GM23248 (cell line): ENCODE data around the gene HBM. TPM values are rescaled to one million over a fixed set of nuclear protein-coding genes. Genes with fewer than 3 reads are reported as not detected.

ENCODE experiments used
- DNase-seq: peaks from one replicate; pipeline ENCODE4 v3.0.0-alpha.2; 2015
- H2AFZ ChIP-seq: fragments of 200-600 bp; sonication (generic); 2 replicates; pipeline ENCODE4 v1.6.1; 2016; ENCODE audit warnings: antibody characterized with exemption
- H3F3A ChIP-seq: fragments of 200-600 bp; sonication (generic); 2 replicates; pipeline ENCODE4 v1.6.1; 2016; ENCODE audit warnings: mild to moderate bottlenecking, antibody characterized with exemption, mixed run types; ENCODE audit not compliant: insufficient read depth
- H3K27ac ChIP-seq: fragments of 200-600 bp; sonication (generic); 2 replicates; pipeline ENCODE4 v1.5.1; 2016; ENCODE audit warnings: mild to moderate bottlenecking
- H3K27me3 ChIP-seq: fragments of 200-600 bp; sonication (generic); replicated peaks from 2 replicates; pipeline ENCODE4 v1.6.1; 2016; ENCODE audit warnings: mild to moderate bottlenecking; ENCODE audit not compliant: insufficient read depth
- H3K36me3 ChIP-seq: fragments of 200-600 bp; sonication (generic); 2 replicates; pipeline ENCODE4 v1.6.1; 2016; ENCODE audit warnings: low read depth, mild to moderate bottlenecking
- H3K4me1 ChIP-seq: fragments of 200-600 bp; sonication (generic); 2 replicates; pipeline ENCODE4 v1.6.1; 2016; ENCODE audit warnings: mild to moderate bottlenecking; ENCODE audit not compliant: insufficient read depth
- H3K4me2 ChIP-seq: fragments of 200-600 bp; sonication (generic); one replicate; pipeline ENCODE4 v1.6.1; 2016; ENCODE audit warnings: mild to moderate bottlenecking; ENCODE audit not compliant: unreplicated experiment
- H3K4me3 ChIP-seq: fragments of 200-600 bp; sonication (generic); 2 replicates; pipeline ENCODE4 v1.5.1; 2016; ENCODE audit warnings: mild to moderate bottlenecking
- H3K79me2 ChIP-seq: fragments of 200-600 bp; sonication (generic); 2 replicates; pipeline ENCODE4 v1.6.1; 2016; ENCODE audit warnings: mild to moderate bottlenecking; ENCODE audit not compliant: insufficient read depth
- H3K9ac ChIP-seq: fragments of 200-600 bp; sonication (generic); 2 replicates; pipeline ENCODE4 v1.6.1; 2016; ENCODE audit warnings: mild to moderate bottlenecking
- H3K9me2 ChIP-seq: fragments of 200-600 bp; sonication (generic); 2 replicates; pipeline ENCODE4 v1.6.1; 2016; ENCODE audit warnings: mixed run types, mild to moderate bottlenecking, moderate library complexity; ENCODE audit not compliant: insufficient read depth
- H3K9me3 ChIP-seq: fragments of 200-600 bp; sonication (generic); one replicate; pipeline ENCODE4 v1.6.1; 2017; ENCODE audit warnings: low read depth
- H4K20me1 ChIP-seq: fragments of 200-600 bp; sonication (generic); 2 replicates; pipeline ENCODE4 v1.6.0; 2016; ENCODE audit not compliant: insufficient read depth
- EZH2 ChIP-seq: fragments of 200-600 bp; sonication (generic); IDR thresholded peaks from 2 replicates; pipeline ENCODE4 v1.6.1; 2018; ENCODE audit warnings: antibody characterized with exemption, mild to moderate bottlenecking; ENCODE audit not compliant: insufficient read depth, poor library complexity, severe bottlenecking
- EZH2phosphoT487 ChIP-seq: fragments of 200-600 bp; sonication (generic); IDR thresholded peaks from 2 replicates; pipeline ENCODE4 v1.6.1; 2018; ENCODE audit warnings: antibody characterized with exemption, moderate library complexity, mild to moderate bottlenecking, low read depth; ENCODE audit not compliant: insufficient read depth
- WGBS, 2 experiments: methylation state at CpG; one replicate each; pipeline ENCODE4 v1.1.6; 2015 to 2017; ENCODE audit warnings: low lambda C conversion rate in 2 of 2, low coverage in 1 of 2; ENCODE audit errors: missing lambda C conversion rate in 2 of 2; 5-methylcytosine and 5-hydroxymethylcytosine counted together
- in situ Hi-C: fragments of 300-500 bp; cut with MboI; formaldehyde crosslinking; loops from 2 replicates; pipeline ENCODE4 v1.15.0; 2020
- polyA plus RNA-seq: library from polyadenylated mRNA; unstranded; fragments of >200 nt; fragmentation: Nextera tagmentation; extraction: Ambion mirVana; gene quantifications from 2 replicates; pipeline ENCODE4 v1.2.1, GENCODE V29; 2016
- total RNA-seq: library from RNA; depleted of rRNA; stranded (reverse); fragments of >200 nt; shearing (Covaris generic); gene quantifications from 2 replicates; pipeline ENCODE4 v1.2.3, GENCODE V29; 2014

HBM gene
- total and polyA plus RNA-seq, 2 experiments from 2014 or later, result not detected

DNA sequence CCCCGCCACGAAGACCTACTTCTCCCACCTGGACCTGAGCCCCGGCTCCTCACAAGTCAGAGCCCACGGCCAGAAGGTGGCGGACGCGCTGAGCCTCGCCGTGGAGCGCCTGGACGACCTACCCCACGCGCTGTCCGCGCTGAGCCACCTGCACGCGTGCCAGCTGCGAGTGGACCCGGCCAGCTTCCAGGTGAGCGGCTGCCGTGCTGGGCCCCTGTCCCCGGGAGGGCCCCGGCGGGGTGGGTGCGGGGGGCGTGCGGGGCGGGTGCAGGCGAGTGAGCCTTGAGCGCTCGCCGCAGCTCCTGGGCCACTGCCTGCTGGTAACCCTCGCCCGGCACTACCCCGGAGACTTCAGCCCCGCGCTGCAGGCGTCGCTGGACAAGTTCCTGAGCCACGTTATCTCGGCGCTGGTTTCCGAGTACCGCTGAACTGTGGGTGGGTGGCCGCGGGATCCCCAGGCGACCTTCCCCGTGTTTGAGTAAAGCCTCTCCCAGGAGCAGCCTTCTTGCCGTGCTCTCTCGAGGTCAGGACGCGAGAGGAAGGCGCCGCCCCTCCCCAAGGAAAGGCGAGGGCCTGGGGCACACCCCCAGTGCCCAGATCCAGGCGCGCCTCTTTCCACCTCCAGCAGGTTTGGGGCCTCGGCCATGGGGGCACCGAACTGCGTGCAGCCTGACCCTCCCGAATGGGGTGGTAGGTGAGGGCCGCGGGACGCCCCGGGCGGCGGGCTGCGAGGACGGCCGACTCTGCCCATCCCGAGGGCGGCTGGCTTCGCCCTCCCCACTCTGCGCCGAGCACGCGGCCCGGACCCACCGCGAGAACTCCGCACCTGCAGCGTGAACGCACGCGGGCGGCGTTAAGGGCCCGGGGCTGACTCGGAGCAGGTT, 15.1 kb downstream of the HBM start:
- Histone ChIP-seq H3K9me3 (no peaks in the 10 kb centered on the region), H3K4me1 (no peaks in the 10 kb centered on the region), H3K4me3 (peak overlapping the region; percentile 56), H3K4me2 (peak overlapping the region; percentile 67), H2AFZ (no peak overlapping the region), H3K9me2 (no peaks in the 10 kb centered on the region), H3K9ac (no peak overlapping the region), H3K27me3 (peaks cover 30% of the 10 kb centered on the region), H3F3A (peaks cover 11% of the 10 kb centered on the region), H4K20me1 (no peaks in the 10 kb centered on the region), H3K36me3 (no peaks in the 10 kb centered on the region), H3K27ac (no peak overlapping the region), H3K79me2 (no peaks in the 10 kb centered on the region)
- 3% methylated on average over 61 to 66 of the region's 89 CpGs for WGBS, 2 experiments
- DNase-seq, result peak; percentile 81
- TF ChIP-seq EZH2phosphoT487 (no peak), EZH2 (no peak)
- in situ Hi-C loops, result loop anchor here (5.0 kb wide), 1 partner anchor 74 kb away; no protein-coding TSS in a partner anchor

DNA sequence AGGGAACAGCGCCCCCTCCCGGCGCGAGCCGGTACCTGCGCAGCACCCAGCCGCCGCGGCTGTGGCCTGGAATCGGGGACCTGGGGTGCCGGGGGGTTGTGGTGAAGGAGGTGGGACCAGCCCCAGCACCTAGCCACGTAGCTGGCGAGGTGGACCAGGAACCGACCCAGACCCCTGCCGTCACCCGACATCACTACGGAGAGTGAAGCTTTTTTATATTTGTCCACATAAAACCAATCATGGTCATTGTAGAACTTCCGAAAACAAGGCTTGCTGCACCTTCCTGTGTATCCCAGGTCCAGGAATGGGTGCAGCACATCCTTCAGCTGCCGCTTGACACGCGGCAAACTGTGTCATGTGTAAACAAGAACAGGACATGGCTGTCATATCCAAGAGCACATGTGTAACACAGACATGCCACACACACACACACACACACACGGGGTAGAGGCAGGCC, 15.8 kb downstream of the HBM start:
- H3K4me1 ChIP-seq, result no peaks in the 10 kb centered on the region
- TF ChIP-seq EZH2phosphoT487 (no peak), EZH2 (no peak)
- H3K27ac ChIP-seq, result no peak overlapping the region
- H3K9me2 ChIP-seq, result no peaks in the 10 kb centered on the region
- WGBS, 2 experiments, result 1% methylated on average over 21 to 22 of the region's 22 CpGs
- no peaks in the 10 kb centered on the region for H3K79me2 ChIP-seq
- no peak overlapping the region for H3K9ac ChIP-seq
- peak; percentile 37 for DNase-seq
- H3K9me3 ChIP-seq, result no peaks in the 10 kb centered on the region
- H3K4me2 ChIP-seq, result no peak overlapping the region
- peaks cover 11% of the 10 kb centered on the region for H3F3A ChIP-seq
- H3K27me3 ChIP-seq, result peaks cover 30% of the 10 kb centered on the region
- in situ Hi-C loops, result loop anchor here (5.0 kb wide), 1 partner anchor 74 kb away; no protein-coding TSS in a partner anchor
- no peak overlapping the region for H2AFZ ChIP-seq
- H3K36me3 ChIP-seq, result no peaks in the 10 kb centered on the region
- H3K4me3 ChIP-seq, result peak overlapping the region; percentile 56; the same call in 1 of the 2 replicates
- no peaks in the 10 kb centered on the region for H4K20me1 ChIP-seq

DNA sequence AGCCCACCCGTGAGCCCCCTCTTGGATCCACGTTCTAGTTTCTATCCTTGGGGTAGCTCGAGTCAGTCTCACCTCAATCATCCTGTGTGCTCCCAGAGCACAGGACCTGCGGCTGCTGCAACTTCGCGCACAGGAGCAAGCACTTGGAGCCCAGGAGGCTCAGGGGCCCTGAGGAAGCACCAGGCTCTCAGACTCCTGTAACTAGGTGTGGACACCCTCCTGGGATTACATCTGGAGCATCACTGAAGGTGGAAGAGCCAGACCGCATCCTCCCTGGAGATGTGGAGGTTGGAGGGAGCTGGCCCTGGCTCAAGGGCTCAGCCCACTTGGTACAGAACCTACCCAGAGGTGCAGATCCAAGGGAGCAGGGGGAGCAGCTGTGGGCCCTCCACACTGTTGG, 17.2 kb downstream of the HBM start:
- TF ChIP-seq EZH2phosphoT487 (no peak), EZH2 (no peak)
- no peak overlapping the region for H3K4me2 ChIP-seq
- H3K9me3 ChIP-seq, result no peaks in the 10 kb centered on the region
- H3K79me2 ChIP-seq, result no peaks in the 10 kb centered on the region
- H3K27ac ChIP-seq, result no peak overlapping the region
- no peak overlapping the region for H3K4me3 ChIP-seq
- no peaks in the 10 kb centered on the region for H4K20me1 ChIP-seq
- DNase-seq, result no peak
- H3K4me1 ChIP-seq, result no peaks in the 10 kb centered on the region
- in situ Hi-C loops, result loop anchor here (5.0 kb wide), 1 partner anchor 76 kb away; no protein-coding TSS in a partner anchor
- 62 to 69% methylated on average over 7 of the region's 7 CpGs for WGBS, 2 experiments
- H3K27me3 ChIP-seq, result peaks cover 22% of the 10 kb centered on the region
- H2AFZ ChIP-seq, result no peak overlapping the region
- peaks cover 11% of the 10 kb centered on the region for H3F3A ChIP-seq
- H3K9me2 ChIP-seq, result no peaks in the 10 kb centered on the region
- 0 out of 2 replicates have a peak, but pooled peaks cover 7% of the 10 kb centered on the region for H3K36me3 ChIP-seq
- H3K9ac ChIP-seq, result no peak overlapping the region

- Histone ChIP-seq H4K20me1 (no peaks in the 10 kb centered on the region), H3K9me2 (no peaks in the 10 kb centered on the region)
Observed at GRCh38 chr16:185213-185612, 19.4 kb downstream of the HBM start.

More at GRCh38 chr16:185213-185612, 19.4 kb downstream of the HBM start:
- in situ Hi-C loops, result no loop called here
- DNase-seq, result no peak
- Histone ChIP-seq H3K4me3 (no peak overlapping the region), H3F3A (peaks cover 11% of the 10 kb centered on the region), H3K4me1 (no peaks in the 10 kb centered on the region), H3K36me3 (peaks cover 12% of the 10 kb centered on the region; the same call in 1 of the 2 replicates), H3K9me3 (no peaks in the 10 kb centered on the region), H2AFZ (no peak overlapping the region), H3K79me2 (no peaks in the 10 kb centered on the region), H3K4me2 (no peak overlapping the region), H3K27me3 (0 out of 2 replicates have a peak, but pooled peaks cover under 1% of the 10 kb centered on the region), H3K9ac (no peak overlapping the region), H3K27ac (no peak overlapping the region)
- no peak for TF ChIP-seq EZH2phosphoT487
- no peak for TF ChIP-seq EZH2
- 68 to 79% methylated on average over 5 to 13 of the region's 13 CpGs for WGBS, 2 experiments
